GM12873 (cell line): ENCODE results near the gene KDM4D.

Experiments used
- TF ChIP-seq, protein P1 (sequence below): IDR thresholded peaks from 2 replicates; pipeline ENCODE4 v1.5.1; 2012; ENCODE audit warnings: low read depth, mild to moderate bottlenecking, moderate library complexity, low read length, control low read depth; ENCODE audit not compliant: insufficient read depth; ENCODE audit errors: missing control alignments

The KDM4D gene

DNA sequence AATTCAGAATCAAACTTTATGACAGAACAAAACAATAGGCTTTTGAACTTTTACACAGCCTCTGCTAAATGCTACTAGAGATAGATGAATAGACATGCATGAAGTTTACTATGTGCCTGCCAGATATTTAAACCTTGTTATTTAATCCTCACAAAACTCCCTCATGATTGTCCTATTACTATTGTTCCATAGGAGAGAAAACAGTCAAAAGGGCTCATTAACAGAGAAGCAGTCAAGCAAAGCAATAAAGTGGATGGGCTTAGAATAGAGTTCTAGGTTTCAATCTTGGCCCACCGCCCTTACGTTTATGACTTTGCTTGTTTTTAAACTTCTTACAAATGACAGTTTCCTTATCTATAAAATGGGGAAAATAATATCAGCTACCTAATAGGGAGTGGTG, 13.0 kb upstream of the KDM4D start:
- TF ChIP-seq, protein P1, sequence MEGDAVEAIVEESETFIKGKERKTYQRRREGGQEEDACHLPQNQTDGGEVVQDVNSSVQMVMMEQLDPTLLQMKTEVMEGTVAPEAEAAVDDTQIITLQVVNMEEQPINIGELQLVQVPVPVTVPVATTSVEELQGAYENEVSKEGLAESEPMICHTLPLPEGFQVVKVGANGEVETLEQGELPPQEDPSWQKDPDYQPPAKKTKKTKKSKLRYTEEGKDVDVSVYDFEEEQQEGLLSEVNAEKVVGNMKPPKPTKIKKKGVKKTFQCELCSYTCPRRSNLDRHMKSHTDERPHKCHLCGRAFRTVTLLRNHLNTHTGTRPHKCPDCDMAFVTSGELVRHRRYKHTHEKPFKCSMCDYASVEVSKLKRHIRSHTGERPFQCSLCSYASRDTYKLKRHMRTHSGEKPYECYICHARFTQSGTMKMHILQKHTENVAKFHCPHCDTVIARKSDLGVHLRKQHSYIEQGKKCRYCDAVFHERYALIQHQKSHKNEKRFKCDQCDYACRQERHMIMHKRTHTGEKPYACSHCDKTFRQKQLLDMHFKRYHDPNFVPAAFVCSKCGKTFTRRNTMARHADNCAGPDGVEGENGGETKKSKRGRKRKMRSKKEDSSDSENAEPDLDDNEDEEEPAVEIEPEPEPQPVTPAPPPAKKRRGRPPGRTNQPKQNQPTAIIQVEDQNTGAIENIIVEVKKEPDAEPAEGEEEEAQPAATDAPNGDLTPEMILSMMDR, result no peak

DNA sequence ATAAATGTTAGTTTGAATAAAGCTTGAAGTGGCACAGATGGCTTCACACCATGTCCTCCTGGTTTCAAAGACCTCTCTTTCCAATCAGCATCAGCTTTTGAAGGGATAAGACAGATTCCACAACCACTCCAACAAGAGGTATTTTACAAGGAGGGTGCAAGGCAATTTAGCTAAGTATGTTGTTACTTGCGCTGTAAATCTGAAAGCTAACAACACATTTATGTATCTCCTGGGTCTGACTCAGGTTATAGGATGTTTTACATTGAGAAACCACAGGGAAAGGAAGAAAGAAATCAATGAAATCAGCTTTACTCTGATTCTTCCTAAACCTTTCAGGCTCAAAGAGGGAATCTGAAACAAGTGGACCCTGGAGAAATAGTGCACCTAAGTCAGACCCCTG, 12.3 kb upstream of the KDM4D start:
- TF ChIP-seq, protein P1, result no peak

DNA sequence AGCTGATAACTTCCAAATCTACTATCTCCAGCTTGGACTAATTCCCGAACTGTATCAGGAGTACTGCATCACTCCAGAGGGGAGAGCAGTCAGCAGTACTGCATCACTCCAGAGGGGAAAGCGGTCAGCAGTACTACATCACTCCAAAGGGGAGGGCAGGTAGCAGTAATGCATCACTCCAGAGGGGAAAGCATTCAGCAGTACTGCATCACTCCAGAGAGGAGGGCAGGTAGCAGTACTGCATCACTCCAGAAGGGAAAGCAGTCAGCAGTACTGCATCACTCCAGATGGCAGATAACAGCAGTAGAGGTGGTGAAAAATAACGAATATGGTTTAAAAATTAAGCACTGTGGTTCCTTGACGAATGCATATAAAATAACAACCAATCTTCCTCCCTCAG, 8.6 kb upstream of the KDM4D start:
- TF ChIP-seq, protein P1, result no peak

DNA sequence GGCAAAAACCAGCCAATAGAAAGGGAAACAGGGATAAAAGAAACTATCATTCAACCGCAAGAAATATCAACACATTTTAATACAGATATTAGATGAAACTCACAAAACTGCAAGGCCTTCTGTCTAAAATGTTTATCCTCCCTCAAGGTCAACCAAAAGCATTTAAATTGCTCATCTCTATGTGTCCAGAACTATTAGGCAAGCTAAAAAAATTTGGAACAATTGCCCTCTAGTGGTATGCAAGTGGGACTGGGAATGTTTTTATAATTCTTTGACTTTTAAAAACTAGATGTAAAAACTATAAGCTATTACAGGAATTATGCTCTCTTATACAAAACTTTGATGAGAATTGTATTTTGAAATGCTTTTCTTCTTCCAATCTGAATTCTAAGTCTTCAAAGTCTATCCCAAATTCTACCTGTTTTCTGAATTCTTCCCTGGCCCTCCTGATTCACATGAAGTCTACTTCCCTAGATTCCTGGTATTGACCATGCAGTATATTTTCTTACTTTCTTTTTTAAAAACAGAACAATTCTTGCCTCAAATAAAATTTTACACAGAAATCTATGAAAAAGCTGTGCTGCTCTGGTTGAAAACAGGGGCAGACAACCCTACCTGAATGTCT, 5.1 kb upstream of the KDM4D start:
- TF ChIP-seq, protein P1, result peak; percentile 32

DNA sequence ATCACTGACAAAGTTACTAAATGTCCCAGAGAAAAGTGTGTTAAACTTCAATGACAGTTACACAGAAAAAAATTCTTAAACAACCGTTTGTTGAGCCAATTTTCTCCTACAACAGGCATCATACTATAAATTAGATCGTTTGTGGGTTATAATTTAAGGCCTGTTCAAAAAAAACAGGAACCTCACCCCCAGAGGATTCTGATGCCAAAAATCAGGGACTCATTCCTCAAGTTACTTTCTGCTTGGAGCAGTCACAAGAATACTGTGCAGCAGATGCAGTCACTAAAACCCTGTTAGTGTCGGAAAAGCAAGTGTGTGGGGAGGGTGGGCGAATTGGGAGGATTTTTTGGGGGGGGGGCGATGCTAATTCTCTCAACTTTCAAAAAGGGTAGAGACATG, 810 bp upstream of the KDM4D start:
- TF ChIP-seq, protein P1, result no peak

DNA sequence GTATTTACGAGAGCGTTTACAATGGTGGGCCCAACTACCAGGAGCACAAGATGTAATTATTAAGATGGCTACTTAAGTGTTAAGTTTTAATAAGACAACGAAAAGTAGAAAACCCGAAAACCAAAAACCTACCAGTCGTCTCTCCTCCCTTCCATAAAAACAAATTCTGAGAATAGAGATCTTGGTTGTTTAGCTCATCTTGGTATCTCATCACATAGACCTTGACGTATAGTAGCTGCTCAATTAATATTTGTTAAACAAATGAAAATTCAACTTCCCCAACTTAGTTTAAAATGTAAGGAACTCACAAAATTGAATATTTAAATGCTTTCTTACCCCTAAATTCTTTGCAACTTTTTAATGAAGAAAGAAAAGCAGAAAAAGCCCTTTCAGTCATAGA, 669 bp downstream of the KDM4D start:
- TF ChIP-seq, protein P1, result no peak

DNA sequence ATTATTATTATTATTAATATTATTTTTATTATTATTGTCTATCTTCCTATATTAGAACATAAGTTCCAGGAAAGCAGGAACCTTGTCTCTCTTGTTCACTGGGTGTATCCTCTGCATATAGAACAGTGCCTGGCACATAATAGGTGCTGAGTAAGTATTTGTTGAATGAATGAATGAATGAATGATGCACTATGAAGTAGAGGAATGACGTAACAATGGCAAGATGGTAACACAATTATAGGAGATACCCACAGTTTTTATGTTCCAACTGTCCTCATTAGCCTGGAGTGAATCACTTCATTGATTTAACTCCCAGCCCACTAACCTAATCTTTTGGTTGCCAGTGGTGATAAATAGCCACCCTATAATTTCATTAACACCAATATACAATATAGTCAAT, 2.1 kb downstream of the KDM4D start:
- TF ChIP-seq, protein P1, result no peak
